GM12865 (cell line): ENCODE results near the gene MCC.
"Not testable (repeated sequence)": the region's sequence is repeated elsewhere in the genome, so short reads cannot be mapped to it uniquely, and the experiment has no call there.

ENCODE experiments used
- DNase-seq: peaks from one replicate; pipeline ENCODE4 v3.0.0; 2010; ENCODE audit warnings: low read depth
- H3K4me3 ChIP-seq: 2 replicates; pipeline ENCODE4 v1.5.1; 2011; ENCODE audit warnings: mild to moderate bottlenecking, low read depth, low read length, control low read depth
- TF ChIP-seq, protein P1 (sequence below): IDR thresholded peaks from 2 replicates; pipeline ENCODE4 v1.5.1; 2011; ENCODE audit warnings: low read length, control low read depth, low read depth, inconsistent platforms; ENCODE audit not compliant: insufficient read depth; ENCODE audit errors: missing control alignments

The MCC gene

DNA sequence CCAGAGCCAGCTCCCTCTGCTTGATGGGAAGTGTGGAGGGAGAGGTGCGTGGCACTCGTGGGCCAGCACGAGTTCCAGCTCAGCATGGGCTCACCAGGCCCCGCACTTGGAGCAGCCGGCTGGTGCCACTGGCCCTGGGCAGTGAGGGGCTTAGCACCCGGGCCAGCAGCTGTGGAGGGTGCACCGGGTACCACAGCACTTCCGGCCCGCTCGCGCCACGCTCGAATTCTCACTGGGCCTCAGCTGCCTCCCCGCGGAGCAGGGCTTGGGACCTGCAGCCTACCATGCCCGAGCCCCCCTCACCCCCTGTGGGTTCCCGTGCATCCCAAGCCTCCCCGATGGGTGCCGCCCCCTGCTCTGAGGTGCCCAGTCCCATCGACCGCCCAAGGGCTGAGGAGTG is 413.2 kb downstream of the MCC start:
- no peak for DNase-seq
- TF ChIP-seq, protein P1, sequence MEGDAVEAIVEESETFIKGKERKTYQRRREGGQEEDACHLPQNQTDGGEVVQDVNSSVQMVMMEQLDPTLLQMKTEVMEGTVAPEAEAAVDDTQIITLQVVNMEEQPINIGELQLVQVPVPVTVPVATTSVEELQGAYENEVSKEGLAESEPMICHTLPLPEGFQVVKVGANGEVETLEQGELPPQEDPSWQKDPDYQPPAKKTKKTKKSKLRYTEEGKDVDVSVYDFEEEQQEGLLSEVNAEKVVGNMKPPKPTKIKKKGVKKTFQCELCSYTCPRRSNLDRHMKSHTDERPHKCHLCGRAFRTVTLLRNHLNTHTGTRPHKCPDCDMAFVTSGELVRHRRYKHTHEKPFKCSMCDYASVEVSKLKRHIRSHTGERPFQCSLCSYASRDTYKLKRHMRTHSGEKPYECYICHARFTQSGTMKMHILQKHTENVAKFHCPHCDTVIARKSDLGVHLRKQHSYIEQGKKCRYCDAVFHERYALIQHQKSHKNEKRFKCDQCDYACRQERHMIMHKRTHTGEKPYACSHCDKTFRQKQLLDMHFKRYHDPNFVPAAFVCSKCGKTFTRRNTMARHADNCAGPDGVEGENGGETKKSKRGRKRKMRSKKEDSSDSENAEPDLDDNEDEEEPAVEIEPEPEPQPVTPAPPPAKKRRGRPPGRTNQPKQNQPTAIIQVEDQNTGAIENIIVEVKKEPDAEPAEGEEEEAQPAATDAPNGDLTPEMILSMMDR = no peak
- H3K4me3 ChIP-seq = no peak overlapping the region

DNA sequence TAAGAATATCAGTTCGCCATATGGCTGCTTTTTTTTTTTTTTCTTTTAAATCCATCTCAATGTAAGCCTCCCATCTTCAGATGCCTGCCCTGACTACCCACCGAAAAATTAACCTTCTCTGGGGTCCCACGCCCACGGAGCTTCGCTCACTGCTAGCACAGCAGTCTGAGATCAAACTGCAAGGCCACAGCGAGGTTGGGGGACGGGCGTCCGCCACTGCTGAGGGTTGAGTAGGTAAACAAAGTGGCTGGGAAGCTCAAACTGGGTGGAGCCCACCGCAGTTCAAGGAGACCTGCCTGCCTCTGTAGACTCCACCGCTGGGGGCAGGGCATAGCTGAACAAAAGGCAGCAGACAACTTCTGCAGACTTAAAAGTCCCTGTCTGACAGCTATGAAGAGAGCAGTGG is 414.6 kb downstream of the MCC start:
- not testable (repeated sequence) for H3K4me3 ChIP-seq, DNase-seq

DNA sequence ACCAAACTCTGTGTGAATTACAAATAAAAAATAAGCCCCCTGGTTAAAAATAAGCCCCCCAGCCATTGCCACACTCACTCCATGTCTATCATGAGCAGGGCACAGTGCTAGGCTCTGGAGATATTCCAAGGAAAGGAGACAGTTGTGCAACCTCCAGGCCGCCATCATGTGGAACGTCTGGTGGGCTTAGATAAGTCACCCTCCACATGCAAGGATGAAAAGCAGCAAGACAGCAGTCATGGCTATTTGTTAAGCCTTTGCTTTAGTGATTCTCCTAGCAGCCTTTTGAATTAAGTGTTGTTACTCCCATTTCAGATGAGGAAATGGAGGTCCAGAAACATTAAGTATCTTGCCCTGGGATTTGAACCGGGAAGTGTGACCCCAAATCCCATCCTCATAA is 416.9 kb downstream of the MCC start:
- TF ChIP-seq, protein P1 = no peak
- no peak for DNase-seq
- H3K4me3 ChIP-seq = no peak overlapping the region

DNA sequence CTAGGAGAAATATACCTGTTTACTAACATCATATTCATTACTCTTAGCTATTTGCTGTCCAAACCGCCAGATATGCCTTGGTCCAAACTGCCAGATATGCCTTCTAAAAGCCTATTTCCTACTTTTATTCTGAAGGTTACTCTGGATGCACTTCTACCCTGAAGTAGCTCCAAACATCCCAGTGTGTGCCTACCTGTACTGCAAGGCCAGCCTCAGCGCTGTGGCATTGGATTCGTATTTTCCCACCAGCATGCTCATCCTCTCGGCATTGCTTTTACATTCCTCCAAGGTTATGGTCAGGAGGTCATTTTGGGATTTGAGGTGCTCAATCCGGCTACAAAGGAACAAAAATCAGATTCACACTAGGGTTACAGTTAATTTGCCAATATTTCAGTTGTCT is 417.4 kb downstream of the MCC start:
- no peak overlapping the region for H3K4me3 ChIP-seq
- no peak for DNase-seq
- TF ChIP-seq, protein P1 = no peak

DNA sequence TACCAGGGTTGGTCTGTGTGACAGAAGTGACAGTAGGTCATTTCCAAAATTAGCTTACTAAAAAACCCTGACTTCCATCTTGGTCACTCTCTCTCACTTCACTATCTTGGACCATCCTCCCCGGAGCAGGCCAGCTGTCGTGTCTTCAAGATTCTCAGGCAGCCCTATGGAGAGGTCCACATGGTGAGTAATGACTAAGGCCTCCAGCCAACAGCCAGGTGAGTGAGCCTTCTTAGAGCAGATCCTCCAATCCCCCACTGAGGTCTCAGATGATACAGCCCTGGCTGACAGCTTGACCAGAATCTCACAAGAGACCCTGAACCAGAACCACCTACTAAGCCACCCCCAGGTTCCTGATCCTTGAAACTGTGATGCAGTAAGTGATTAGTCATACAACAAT is 419.7 kb downstream of the MCC start:
- DNase-seq = no peak
- no peak overlapping the region for H3K4me3 ChIP-seq
- TF ChIP-seq, protein P1 = no peak

DNA sequence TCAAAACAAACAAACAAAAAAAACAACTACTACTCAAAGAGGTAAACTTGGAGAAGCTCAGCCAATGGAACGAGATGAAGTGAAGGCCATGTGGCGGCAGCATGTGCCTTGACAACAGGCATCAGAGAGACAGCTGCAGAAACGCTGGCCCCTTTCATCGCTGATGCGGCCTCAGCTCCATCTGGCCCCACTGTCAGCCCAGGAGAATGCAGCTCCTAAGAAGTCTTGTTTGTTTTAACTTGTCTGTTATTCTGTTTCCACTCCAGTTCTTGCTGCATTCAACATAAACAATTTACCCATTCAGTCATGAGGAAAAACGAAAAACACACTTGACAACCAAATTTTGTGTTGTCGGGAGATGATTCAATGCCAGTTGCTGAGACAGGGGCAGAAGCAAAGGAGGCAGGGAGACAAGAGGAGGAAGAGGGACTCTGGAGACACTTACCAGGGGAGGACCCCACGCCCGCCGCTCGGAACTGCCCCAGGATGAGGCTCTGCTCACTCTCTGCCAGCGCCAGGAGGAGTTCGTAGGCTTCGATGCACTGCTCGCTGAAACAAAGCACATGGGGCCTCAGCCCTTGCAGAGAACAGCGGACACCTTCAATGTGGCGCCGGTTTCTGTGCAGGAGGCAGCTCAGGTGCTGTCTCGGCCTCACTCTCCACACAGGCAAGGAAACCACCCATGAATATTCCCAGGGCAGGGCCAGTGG is 420.5 kb downstream of the MCC start:
- TF ChIP-seq, protein P1 = no peak
- no peak overlapping the region for H3K4me3 ChIP-seq
- no peak for DNase-seq

DNA sequence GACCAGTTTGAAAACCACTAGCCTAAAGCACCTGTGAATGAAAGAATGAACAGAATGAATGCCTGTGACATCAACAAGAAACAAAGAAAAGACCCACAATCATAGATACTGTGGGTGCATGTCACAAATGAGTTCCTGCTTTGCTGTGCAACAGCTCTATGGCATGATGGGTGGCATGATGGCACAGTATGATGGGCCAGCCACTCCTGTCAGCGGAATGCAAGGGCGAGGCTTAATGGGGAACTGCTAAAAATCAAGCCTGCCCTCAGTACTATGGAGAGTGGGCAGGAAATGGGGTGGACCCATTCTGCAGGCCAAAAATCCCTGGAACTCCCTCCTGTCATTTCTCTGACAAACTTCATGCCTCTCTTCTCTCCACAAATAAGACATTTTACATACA is 422.6 kb downstream of the MCC start:
- TF ChIP-seq, protein P1 = no peak
- DNase-seq = no peak
- H3K4me3 ChIP-seq = no peak overlapping the region
